ENCODE data around the gene REXO1. TPM values are rescaled to one million over a fixed set of nuclear protein-coding genes. Genes with fewer than 3 reads are reported as not detected.

REXO1 gene
- total RNA-seq, 1 experiment from 2014 or later = 56.8 TPM

- Histone ChIP-seq H3K23ac (ENCODE audit: insufficient read length, low read depth, low read length) (no peak overlapping the region), H2BK5ac (ENCODE audit: insufficient read length, low read length) (no peak overlapping the region), H3K4ac (ENCODE audit: low read depth, low read length) (no peak overlapping the region), H4K20me1 (ENCODE audit: control insufficient read depth, insufficient read depth, insufficient read length) (no peaks in the 10 kb centered on the region), H3T11ph (ENCODE audit: low read length) (no peak overlapping the region), H3K9ac (ENCODE audit: extremely low read depth, insufficient read length, low read length) (no peak overlapping the region), H2AFZ (ENCODE audit: low read length) (no peak overlapping the region), H3K27ac (ENCODE audit: insufficient read length, low read depth, low read length) (no peak overlapping the region), H4K91ac (ENCODE audit: insufficient read length, low read depth, low read length) (no peak overlapping the region), H2AK5ac (ENCODE audit: insufficient read length, low read length) (no peak overlapping the region), H3K56ac (ENCODE audit: insufficient read length, low read depth, low read length) (no peak overlapping the region), H3K14ac (ENCODE audit: insufficient read depth, low read length) (no peak overlapping the region), H4K8ac (replicated peaks; ENCODE audit: insufficient read length, low read depth, low read length) (no peak overlapping the region), H2BK15ac (ENCODE audit: low read depth, low read length) (no peak overlapping the region), H2BK120ac (ENCODE audit: low read depth, low read length, poor library complexity, severe bottlenecking) (no peak overlapping the region), H3K4me2 (ENCODE audit: insufficient read depth, insufficient read length, low read length) (no peak overlapping the region), H3K23me2 (ENCODE audit: insufficient read length, low read depth, low read length, poor library complexity, severe bottlenecking) (no peaks in the 10 kb centered on the region), H3K27me3 (ENCODE audit: insufficient read depth, low read length) (no peaks in the 10 kb centered on the region), H3K79me1 (ENCODE audit: insufficient read depth, low read depth, low read length, poor library complexity, severe bottlenecking) (no peaks in the 10 kb centered on the region), H3K9me3 (ENCODE audit: control insufficient read depth, low read depth, low read length) (no peaks in the 10 kb centered on the region), H3K18ac (ENCODE audit: insufficient read length, low read depth, low read length) (no peak overlapping the region), H4K5ac (ENCODE audit: insufficient read length, low read depth, low read length) (no peak overlapping the region), H3K79me2 (ENCODE audit: insufficient read depth, low read length) (no peaks in the 10 kb centered on the region), H3K4me1 (ENCODE audit: insufficient read depth, low read length) (no peaks in the 10 kb centered on the region), H2BK12ac (ENCODE audit: insufficient read length, low read depth, low read length) (no peak overlapping the region), H2BK20ac (ENCODE audit: low read depth, low read length, poor library complexity, severe bottlenecking) (no peak overlapping the region)
- no CpG with 5 or more reads among the region's 19 CpGs for WGBS (ENCODE audit: extremely low coverage, insufficient read length, low lambda C conversion rate)
- no peak for TF ChIP-seq CTCF (conservative IDR thresholded peaks at IDR 0.05)
- Mint-ChIP-seq H3K36me3 (ENCODE audit: insufficient read depth in 1 of 3, low read depth in 3 of 3) (peaks cover 12 to 43% (median 36%) of the 10 kb centered on the region in 3 experiments), H3K27ac (no peak overlapping the region), H3K9me3 (no peaks in the 10 kb centered on the region), H3K4me3 (no peak overlapping the region), H3K4me1 (peaks cover 3 to 10% of the 10 kb centered on the region in 2 experiments; a peak in 1 of 4 replicates), H3K27me3 (ENCODE audit: low read depth) (no peaks in the 10 kb centered on the region)
- DNase-seq = no peak
These were observed 26.1 kb downstream of the REXO1 start for GRCh38 chr19:1822210-1822609.
